Ovary (tissue), 3 donors: ENCODE measurements around the gene RANBP3.

Source experiments
- POLR2A ChIP-seq: fragments of 450-650 bp; IDR thresholded peaks from one replicate; pipeline ENCODE4 v1.6.1; 2017; ENCODE audit warnings: antibody characterized with exemption, mild to moderate bottlenecking, moderate library complexity
- TF ChIP-seq, protein P1 (sequence below), 3 donors: fragments of 450-650 bp in 2 of 3; fragments of 200-600 bp in 1 of 3; IDR thresholded peaks; one replicate each; pipeline versions ENCODE4 v1.5.1 to v1.8.0; 2016 to 2022; ENCODE audit warnings: antibody characterized with exemption in 3 of 3, mild to moderate bottlenecking in 1 of 3
- donor health status: DM: no; HTN: no; CAD: no.

DNA sequence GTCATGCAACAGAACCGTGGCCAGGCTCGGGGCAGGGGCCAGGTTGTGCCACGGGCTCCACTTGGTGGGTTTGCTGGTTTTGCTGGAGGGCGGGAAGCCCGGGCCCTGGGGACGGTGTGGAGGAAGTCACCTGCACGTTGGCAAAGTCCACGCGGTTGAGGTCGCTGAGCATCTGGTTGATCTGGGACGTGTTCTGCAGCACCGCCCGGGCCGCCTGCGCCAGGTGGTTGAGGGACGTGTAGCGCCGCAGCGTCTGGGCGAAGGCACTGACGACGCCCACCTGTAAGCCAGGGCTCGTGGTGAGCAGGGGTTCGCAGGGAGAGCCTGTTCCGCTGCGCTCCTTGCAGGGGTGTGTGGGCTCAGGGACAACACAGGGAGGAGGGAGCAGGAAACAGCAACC is 24.7 kb upstream of the RANBP3 start:
- TF ChIP-seq, protein P1, sequence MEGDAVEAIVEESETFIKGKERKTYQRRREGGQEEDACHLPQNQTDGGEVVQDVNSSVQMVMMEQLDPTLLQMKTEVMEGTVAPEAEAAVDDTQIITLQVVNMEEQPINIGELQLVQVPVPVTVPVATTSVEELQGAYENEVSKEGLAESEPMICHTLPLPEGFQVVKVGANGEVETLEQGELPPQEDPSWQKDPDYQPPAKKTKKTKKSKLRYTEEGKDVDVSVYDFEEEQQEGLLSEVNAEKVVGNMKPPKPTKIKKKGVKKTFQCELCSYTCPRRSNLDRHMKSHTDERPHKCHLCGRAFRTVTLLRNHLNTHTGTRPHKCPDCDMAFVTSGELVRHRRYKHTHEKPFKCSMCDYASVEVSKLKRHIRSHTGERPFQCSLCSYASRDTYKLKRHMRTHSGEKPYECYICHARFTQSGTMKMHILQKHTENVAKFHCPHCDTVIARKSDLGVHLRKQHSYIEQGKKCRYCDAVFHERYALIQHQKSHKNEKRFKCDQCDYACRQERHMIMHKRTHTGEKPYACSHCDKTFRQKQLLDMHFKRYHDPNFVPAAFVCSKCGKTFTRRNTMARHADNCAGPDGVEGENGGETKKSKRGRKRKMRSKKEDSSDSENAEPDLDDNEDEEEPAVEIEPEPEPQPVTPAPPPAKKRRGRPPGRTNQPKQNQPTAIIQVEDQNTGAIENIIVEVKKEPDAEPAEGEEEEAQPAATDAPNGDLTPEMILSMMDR (IDR thresholded peaks at IDR 0.05): no peak
- TF ChIP-seq POLR2A: no peak
